Calu3 (cell line): ENCODE data around the gene ALKBH2. TPM values are rescaled to one million over a fixed set of nuclear protein-coding genes. Genes with fewer than 3 reads are reported as not detected.

Experiments used
- BruUV-seq: library from RNA; stranded (reverse); fragments of 400-500 nt; replicated peaks from 2 replicates; lab custom pipeline; 2021; lab: Mats Ljungman, UMichigan
- CTCF ChIA-PET: fragments of 300-600 bp; sonication (Branson Sonifier 250); formaldehyde crosslinking; loops from one replicate; lab custom pipeline; 2022; ENCODE audit warnings: antibody characterized with exemption; lab: Charles Lee
- DNase-seq: peaks from one replicate; pipeline ENCODE4 v3.0.0; 2022
- H3K27ac Mint-ChIP-seq: one replicate; pipeline ENCODE4 v1.8.0; 2022; ENCODE audit warnings: mixed read lengths; ENCODE audit not compliant: unreplicated experiment
- H3K27me3 Mint-ChIP-seq: one replicate; pipeline ENCODE4 v1.8.0; 2022; ENCODE audit warnings: mixed read lengths; ENCODE audit not compliant: unreplicated experiment
- H3K36me3 Mint-ChIP-seq: one replicate; pipeline ENCODE4 v1.8.0; 2022; ENCODE audit warnings: mild to moderate bottlenecking, moderate library complexity, mixed read lengths; ENCODE audit not compliant: insufficient read depth, unreplicated experiment
- H3K4me1 Mint-ChIP-seq: one replicate; pipeline ENCODE4 v1.8.0; 2022; ENCODE audit warnings: mild to moderate bottlenecking, low read depth, mixed read lengths; ENCODE audit not compliant: unreplicated experiment
- H3K4me3 Mint-ChIP-seq: one replicate; pipeline ENCODE4 v1.8.0; 2022; ENCODE audit warnings: mild to moderate bottlenecking, low read depth, moderate library complexity, mixed read lengths; ENCODE audit not compliant: unreplicated experiment
- H3K9me3 Mint-ChIP-seq: one replicate; pipeline ENCODE4 v1.8.0; 2022; ENCODE audit warnings: low read depth, mixed read lengths; ENCODE audit not compliant: unreplicated experiment
- intact Hi-C: fragments of 100-400 bp; cut with micrococcal nuclease; formaldehyde crosslinking; loops from one replicate; pipeline ENCODE4 v1.10.0; 2022; ENCODE audit not compliant: unreplicated experiment
- total RNA-seq: library from RNA; stranded (reverse); gene quantifications from 2 replicates; pipeline ENCODE4 v1.2.3, GENCODE V29; 2022
- TF ChIP-seq, protein P1 (sequence below): fragments of 200-600 bp; IDR thresholded peaks from one replicate; pipeline ENCODE4 v1.8.0; 2022; ENCODE audit warnings: antibody characterized with exemption; ENCODE audit not compliant: unreplicated experiment

ALKBH2 gene
- total RNA-seq, 1 experiment from 2014 or later: 43.1 TPM

GRCh38 chr12:109092497-109093021 lies 713 bp downstream of the ALKBH2 start:
- CTCF ChIA-PET: interaction anchor here (0.6 to 1.1 kb wide), 3 partner anchors 9 to 520 kb away, joined by 3 to 4 read pairs (median 3); no protein-coding TSS in a partner anchor
- peak; percentile 21 for DNase-seq
- no peaks in the 10 kb centered on the region for H3K9me3 Mint-ChIP-seq
- H3K4me3 Mint-ChIP-seq: peak overlapping the region; percentile 68
- no peaks in the 10 kb centered on the region for H3K27me3 Mint-ChIP-seq
- H3K36me3 Mint-ChIP-seq: peaks cover 33% of the 10 kb centered on the region
- intact Hi-C loops: loop anchor here (5.0 to 10.0 kb wide), 4 partner anchors 128 to 530 kb away; partner anchors contain the start of genes ISCU and SART3
- peak overlapping the region; percentile 53 for H3K27ac Mint-ChIP-seq
- TF ChIP-seq, protein P1, sequence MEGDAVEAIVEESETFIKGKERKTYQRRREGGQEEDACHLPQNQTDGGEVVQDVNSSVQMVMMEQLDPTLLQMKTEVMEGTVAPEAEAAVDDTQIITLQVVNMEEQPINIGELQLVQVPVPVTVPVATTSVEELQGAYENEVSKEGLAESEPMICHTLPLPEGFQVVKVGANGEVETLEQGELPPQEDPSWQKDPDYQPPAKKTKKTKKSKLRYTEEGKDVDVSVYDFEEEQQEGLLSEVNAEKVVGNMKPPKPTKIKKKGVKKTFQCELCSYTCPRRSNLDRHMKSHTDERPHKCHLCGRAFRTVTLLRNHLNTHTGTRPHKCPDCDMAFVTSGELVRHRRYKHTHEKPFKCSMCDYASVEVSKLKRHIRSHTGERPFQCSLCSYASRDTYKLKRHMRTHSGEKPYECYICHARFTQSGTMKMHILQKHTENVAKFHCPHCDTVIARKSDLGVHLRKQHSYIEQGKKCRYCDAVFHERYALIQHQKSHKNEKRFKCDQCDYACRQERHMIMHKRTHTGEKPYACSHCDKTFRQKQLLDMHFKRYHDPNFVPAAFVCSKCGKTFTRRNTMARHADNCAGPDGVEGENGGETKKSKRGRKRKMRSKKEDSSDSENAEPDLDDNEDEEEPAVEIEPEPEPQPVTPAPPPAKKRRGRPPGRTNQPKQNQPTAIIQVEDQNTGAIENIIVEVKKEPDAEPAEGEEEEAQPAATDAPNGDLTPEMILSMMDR: no peak
- H3K4me1 Mint-ChIP-seq: peaks cover 13% of the 10 kb centered on the region
- no TSS peak for BruUV-seq

- TF ChIP-seq, protein P1: no peak
- intact Hi-C loops: loop anchor here (5.0 to 10.0 kb wide), 4 partner anchors 125 to 527 kb away; partner anchors contain the start of genes ISCU and SART3
- Mint-ChIP-seq H3K27me3 (no peaks in the 10 kb centered on the region), H3K4me3 (no peak overlapping the region), H3K9me3 (no peaks in the 10 kb centered on the region), H3K4me1 (peaks cover 13% of the 10 kb centered on the region), H3K36me3 (peaks cover 27% of the 10 kb centered on the region), H3K27ac (no peak overlapping the region)
- CTCF ChIA-PET: interaction anchor here (0.6 kb wide), 2 partner anchors 20 to 385 kb away, joined by 4 to 5 read pairs; no protein-coding TSS in a partner anchor
- DNase-seq: no peak
- no TSS peak for BruUV-seq
Observed at GRCh38 chr12:109089683-109090082, 3.6 kb downstream of the ALKBH2 start.

DNA sequence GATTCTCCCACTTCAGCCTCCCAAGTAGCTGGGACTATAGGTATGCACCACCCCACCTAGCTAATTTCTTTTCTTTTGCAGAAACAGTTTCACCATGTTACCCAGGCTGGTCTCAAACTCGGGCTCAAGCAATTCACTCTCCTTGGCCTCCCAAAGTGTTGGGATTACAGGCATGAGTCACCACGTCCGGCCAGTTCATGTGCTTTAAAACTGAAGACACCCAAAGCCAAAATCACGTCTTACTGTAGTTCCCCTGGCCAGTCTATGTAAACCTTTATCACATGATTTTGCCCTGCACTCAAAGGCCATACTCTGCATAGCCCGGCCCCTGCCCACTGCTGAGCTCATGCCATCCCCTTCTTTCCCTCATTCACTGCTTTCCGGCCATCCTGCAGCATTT lies 4.5 kb downstream of the ALKBH2 start:
- TF ChIP-seq, protein P1: no peak
- Mint-ChIP-seq H3K27ac (no peak overlapping the region), H3K27me3 (no peaks in the 10 kb centered on the region), H3K4me3 (no peak overlapping the region), H3K4me1 (peaks cover 13% of the 10 kb centered on the region), H3K9me3 (no peaks in the 10 kb centered on the region), H3K36me3 (peaks cover 27% of the 10 kb centered on the region)
- BruUV-seq: no TSS peak
- intact Hi-C loops: no loop called here
- DNase-seq: no peak
- CTCF ChIA-PET: interaction anchor here (0.5 to 0.6 kb wide), 2 partner anchors 26 to 186 kb away, joined by 3 to 7 read pairs; no protein-coding TSS in a partner anchor

- CTCF ChIA-PET: interaction anchor here (0.6 kb wide), 1 partner anchor 54 kb away, joined by 3 read pairs; no protein-coding TSS in a partner anchor
- no peak for DNase-seq
- intact Hi-C loops: no loop called here
- H3K27ac Mint-ChIP-seq: no peak overlapping the region
- no peaks in the 10 kb centered on the region for H3K27me3 Mint-ChIP-seq
- H3K36me3 Mint-ChIP-seq: peaks cover 13% of the 10 kb centered on the region
- TF ChIP-seq, protein P1: no peak
- no peaks in the 10 kb centered on the region for H3K9me3 Mint-ChIP-seq
- BruUV-seq: no TSS peak
- peaks cover 6% of the 10 kb centered on the region for H3K4me1 Mint-ChIP-seq
- H3K4me3 Mint-ChIP-seq: no peak overlapping the region
Observed at GRCh38 chr12:109087250-109087649, 6.0 kb downstream of the ALKBH2 start.
